SKM-1 (cell line): Measurements from ENCODE around the gene PRKAR1B.
"Not testable (repeated sequence)": the region's sequence is repeated elsewhere in the genome, so short reads cannot be mapped to it uniquely, and the experiment has no call there.

Experiments
- DNase-seq: peaks from one replicate; lab custom pipeline; 2025; ENCODE audit not compliant: unreplicated experiment; lab: John Stamatoyannopoulos, UW

The PRKAR1B gene

DNA sequence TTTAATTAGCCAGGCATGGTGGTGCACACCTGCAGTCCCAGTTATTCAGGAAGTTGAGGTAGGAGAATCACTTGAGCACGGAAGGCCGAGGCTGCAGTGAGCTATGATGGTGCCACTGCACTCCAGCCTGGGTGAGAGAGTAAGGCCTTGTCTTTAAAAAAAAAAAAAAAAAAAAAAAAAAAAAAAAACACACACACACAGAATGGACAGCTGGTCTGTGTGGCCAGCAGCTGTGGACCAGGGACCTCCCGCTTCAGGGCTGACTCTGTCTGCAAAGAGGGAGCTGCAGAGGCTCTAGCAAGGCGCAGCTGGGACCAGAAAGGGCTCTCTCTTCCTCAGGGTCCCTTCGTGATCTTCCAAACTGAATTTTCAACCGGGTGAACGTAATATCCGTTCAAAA, 54.2 kb downstream of the PRKAR1B start:
- no peak for DNase-seq

GRCh38 chr7:671415-672042, 55.6 kb downstream of the PRKAR1B start:
- no peak for DNase-seq

GRCh38 chr7:670501-671390, 56.3 kb downstream of the PRKAR1B start:
- DNase-seq = no peak

DNA sequence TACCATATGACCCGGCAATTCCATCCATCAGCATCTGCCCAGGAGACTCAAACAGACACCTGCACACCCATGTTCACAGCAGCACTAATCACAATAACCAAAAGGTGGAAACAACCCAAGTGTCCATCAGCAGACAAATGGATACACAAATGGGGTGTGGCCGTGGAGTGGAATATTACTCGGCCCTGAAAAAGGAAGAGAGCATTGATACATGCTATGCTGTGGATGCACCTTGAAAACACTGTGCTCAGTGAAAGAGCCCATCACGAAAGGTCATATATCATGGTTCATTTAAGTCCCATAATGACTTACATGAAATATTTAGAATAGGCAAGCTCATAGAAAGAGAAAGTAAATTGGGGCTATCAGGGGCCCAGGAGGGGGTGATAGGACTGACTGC, 58.1 kb downstream of the PRKAR1B start:
- DNase-seq = no peak

- no peak for DNase-seq
Measured at GRCh38 chr7:668139-668931, 58.7 kb downstream of the PRKAR1B start.

DNA sequence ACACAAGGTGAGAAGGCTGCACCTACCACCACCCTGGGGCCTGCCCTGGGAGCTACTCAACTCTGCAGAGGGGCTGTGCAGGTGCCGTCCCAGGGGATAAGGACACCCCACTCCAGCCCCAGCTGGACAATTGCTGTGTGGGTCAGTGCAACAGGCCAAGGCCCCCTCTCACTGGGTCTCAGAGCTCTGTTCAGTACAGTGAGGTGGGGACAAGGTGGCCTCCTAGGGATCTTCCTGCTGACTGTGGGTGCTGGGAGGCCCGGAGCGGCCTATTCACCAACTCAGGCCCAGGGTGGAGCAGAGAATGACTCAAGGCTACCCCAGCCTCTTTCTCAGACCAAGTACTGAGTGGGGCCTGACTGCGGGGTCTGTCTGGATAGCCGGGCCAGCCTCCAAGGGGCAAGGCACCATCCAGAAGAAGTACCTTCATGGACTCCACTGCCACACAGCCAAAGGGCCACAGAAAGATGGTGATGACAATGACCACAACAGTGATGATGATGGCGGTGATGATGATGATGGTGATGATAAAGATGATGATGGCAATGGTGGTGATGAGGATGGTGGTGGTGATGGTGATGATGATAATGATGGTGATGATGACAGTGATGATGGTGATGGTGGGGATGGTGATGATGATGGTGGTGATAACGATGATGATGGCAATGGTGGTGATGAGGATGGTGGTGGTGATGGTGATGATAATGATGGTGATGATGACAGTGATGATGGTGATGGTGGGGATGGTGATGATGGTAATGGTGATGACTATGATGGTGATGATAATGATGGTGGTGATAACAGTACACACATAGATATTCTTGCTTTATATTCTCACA, 60.4 kb downstream of the PRKAR1B start:
- DNase-seq = no peak

GRCh38 chr7:665736-666453, 61.2 kb downstream of the PRKAR1B start:
- no peak for DNase-seq

DNA sequence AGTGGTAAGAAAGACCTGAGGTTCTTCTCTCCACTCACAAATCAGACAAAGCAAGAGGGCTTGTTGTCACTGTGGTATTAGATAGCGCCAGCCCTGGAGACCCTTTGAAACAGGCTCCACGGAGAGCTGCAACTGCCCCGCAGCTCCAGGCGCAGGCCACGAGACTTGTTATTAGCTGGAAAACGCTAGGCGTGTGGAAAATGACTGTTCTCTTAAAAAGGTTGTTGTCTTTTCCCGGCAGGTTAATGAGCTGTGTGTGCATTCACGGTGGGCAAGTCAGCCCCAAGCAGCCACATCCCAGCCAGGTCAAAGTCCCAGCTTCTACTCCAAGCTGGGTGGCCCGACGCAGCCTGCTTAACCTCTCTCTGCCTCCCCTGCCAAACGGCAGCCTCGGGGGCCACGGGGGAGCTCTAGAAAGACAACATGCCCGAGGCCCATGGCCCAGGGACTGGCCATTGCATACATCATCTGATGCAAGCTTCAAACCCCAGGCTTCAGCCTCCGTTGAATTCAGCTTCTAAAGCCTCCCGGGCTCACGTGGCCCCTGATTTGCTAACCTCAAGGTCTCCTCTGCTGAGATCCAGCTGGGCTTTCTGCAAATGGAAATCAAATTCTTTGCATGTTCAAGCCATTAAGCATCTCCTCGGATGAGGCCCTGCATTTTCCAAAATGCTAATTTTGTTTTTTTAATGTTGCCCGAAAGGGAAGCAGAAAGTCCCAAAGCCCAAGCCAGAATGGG, 61.9 kb downstream of the PRKAR1B start:
- no peak for DNase-seq

DNA sequence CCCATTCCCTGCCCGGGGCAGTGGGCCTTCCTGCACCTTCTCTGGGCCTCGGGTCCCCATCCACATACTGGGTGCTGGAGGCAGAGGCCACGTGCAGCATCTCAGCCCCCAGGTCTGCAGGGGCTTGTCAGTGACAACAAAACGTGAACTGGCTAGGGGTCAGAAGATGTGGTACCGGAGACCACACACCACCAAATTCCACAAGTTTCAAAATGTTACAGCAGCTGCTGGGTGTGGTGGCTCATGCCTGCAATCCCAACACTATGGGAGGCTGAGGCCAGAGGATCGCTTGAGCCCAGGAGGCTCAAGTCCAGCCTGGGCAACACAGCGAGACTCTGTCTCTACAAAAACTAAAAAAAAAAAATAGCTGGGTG, 62.7 kb downstream of the PRKAR1B start:
- no peak for DNase-seq

- no peak for DNase-seq
Measured at GRCh38 chr7:662576-662975, 64.5 kb downstream of the PRKAR1B start.

GRCh38 chr7:659996-660395, 67.1 kb downstream of the PRKAR1B start:
- DNase-seq = no peak

GRCh38 chr7:659306-659847, 67.7 kb downstream of the PRKAR1B start:
- DNase-seq = no peak

DNA sequence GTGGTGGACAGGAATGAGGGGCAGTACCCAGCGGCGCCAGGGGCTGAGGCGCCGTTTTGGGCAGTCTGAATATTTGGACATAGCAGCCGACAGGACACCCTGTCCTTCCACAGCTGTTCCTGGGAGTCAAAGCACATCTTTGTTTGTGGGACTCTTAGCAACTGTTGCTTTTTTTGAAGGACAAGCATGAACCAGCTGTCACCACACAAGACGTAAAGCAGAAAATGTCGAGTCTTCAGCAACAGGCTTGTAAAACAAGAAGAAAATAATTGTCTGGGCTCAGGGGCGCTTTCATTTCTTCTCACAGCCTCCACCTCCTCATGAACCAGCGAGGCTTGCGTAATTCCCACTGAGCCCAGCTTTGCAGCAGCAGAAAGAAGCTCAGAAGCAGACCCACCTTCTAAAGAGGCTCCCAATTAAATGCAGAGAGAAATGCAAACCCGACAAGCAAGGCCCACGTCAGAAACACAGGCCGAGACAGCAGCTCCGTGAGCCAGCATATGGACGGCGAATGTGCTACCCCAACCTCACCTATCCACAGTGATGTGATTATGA, 69.4 kb downstream of the PRKAR1B start:
- no peak for DNase-seq

- DNase-seq = not testable (repeated sequence)
Measured at GRCh38 chr7:657010-657409, 70.1 kb downstream of the PRKAR1B start.

- DNase-seq = no peak
Measured at GRCh38 chr7:655758-656157, 71.3 kb downstream of the PRKAR1B start.

DNA sequence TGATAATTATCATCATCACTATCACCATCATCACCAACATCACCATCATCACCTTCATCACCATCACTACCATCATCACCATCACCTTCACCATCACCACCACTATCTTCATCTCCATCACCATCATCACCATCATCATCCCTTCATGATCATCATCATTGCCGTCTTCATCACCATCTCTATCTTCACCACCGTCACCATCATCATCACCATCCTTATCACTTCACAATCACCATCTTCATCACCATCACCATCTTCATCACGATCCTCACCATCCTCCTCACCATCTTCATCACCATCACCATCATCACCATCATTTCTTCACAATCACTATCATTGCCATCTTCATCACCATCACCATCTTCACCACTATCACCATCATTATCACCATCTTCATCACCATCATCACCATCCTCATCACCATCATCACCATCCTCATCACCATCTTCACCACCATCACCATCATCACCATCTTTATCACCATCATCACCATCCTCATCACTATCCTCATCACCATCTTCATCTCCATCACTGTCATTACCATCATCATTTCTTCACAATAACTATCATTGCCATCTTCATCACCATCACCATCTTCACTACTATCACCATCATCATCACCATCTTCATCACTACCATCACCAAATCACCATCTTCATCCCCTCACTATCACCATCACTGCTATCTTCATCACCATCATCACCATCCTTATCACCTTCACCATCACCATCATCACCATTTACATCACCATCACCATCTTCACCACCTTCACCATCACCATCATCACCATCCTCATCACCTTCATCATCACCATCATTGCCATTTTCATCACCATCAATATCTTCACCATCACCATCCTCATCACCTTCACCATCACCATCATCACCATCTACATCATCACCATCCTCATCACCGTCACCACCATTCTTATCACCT, 73.0 kb downstream of the PRKAR1B start:
- no peak for DNase-seq

- no peak for DNase-seq
Measured at GRCh38 chr7:652881-653280, 74.2 kb downstream of the PRKAR1B start.

DNA sequence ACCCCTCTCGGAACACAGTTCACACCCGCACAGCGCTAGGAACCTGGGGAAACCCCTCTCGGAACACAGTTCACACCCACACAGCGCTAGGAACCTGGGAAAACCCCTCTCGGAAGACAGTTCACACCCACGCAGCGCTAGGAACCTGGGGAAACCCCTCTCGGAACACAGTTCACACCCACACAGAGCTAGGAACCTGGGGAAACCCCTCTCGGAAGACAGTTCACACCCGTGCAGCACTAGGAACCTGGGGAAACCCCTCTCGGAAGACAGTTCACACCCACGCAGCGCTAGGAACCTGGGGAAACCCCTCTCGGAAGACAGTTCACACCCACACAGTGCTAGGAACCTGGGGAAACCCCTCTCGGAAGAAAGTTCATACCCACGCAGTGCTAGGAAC, 74.9 kb downstream of the PRKAR1B start:
- DNase-seq = not testable (repeated sequence)
